ENCODE results near the gene STARD3.
A peak's percentile ranks its signal among the peaks of the same experiment; 100 is the strongest.

Gene STARD3

GRCh38 chr17:39683295-39683939 is 46.5 kb downstream of the STARD3 start:
- no peak for DNase-seq (ENCODE audit: low read depth)
- H3K4me3 ChIP-seq (ENCODE audit: low read depth, low read length): no peak overlapping the region
- TF ChIP-seq CTCF (IDR thresholded peaks at IDR 0.05; ENCODE audit: low read depth, low read length, missing control alignments): no peak

DNA sequence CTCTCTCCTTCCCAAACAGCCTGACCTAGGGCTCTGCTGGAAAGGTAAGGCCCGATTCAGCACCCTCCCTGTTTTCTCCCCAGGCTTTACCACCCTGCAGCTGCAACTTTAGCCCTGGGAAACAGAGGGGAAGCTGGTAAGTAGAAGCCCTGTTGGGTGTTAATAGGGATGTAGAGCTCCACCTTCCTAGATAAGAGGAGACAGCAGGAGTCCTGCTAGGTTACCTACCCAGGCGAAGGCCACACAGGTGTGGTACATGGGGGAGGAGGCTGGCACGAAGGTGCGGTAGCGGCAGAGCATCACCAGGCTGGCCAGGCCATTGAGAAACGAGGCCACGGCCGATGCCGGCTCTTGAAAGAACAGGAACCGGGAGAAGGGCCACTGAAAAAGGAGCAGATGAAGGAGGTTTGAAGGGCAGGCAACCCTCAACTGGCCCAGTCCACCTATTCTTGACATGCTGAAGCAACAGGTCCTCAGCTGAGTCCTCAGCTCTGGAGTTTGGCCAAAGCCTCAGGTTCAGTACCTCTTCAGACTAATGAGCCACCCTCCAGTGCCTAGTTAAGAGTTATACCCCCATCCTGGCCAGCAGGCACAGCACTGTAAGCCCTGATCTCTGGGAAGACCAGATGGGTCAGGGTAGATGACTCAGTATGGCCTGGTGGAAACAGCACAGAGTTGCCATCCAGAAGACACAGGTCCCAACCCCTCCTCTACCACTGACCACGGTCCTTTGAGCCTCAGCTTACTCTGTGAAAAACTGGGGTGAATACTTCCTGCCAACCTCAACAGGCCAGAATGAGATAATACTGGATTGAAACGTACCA is 47.6 kb downstream of the STARD3 start:
- H3K4me3 ChIP-seq (ENCODE audit: low read depth, low read length): no peak overlapping the region
- TF ChIP-seq CTCF (IDR thresholded peaks at IDR 0.05; ENCODE audit: low read depth, low read length, missing control alignments): no peak
- no peak for DNase-seq (ENCODE audit: low read depth)

DNA sequence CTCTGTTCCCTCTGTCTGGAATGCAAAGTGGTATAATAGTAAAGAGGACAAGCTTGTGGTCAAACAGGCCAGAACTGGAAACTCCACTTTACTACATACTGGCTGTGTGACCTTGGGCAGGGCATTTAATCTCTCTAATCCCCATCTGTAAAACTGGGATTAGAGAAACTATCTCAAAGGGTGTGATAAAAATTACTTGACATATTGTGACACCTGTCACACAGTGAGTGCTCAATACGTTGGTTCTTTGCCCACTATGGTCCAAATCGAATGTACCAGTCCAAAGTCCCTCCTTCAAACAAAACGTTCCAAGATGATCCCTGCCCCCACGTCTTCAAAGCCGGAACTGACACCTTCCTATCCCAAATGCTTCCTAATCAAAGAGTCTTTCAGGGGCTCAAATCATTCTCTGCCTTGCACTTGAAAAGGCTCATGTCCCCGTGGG is 50.2 kb downstream of the STARD3 start:
- no peak for TF ChIP-seq CTCF (IDR thresholded peaks at IDR 0.05; ENCODE audit: low read depth, low read length, missing control alignments)
- peak overlapping the region; percentile 65; the same call in 1 of the 2 replicates for H3K4me3 ChIP-seq (ENCODE audit: low read depth, low read length)
- no peak for DNase-seq (ENCODE audit: low read depth)

DNA sequence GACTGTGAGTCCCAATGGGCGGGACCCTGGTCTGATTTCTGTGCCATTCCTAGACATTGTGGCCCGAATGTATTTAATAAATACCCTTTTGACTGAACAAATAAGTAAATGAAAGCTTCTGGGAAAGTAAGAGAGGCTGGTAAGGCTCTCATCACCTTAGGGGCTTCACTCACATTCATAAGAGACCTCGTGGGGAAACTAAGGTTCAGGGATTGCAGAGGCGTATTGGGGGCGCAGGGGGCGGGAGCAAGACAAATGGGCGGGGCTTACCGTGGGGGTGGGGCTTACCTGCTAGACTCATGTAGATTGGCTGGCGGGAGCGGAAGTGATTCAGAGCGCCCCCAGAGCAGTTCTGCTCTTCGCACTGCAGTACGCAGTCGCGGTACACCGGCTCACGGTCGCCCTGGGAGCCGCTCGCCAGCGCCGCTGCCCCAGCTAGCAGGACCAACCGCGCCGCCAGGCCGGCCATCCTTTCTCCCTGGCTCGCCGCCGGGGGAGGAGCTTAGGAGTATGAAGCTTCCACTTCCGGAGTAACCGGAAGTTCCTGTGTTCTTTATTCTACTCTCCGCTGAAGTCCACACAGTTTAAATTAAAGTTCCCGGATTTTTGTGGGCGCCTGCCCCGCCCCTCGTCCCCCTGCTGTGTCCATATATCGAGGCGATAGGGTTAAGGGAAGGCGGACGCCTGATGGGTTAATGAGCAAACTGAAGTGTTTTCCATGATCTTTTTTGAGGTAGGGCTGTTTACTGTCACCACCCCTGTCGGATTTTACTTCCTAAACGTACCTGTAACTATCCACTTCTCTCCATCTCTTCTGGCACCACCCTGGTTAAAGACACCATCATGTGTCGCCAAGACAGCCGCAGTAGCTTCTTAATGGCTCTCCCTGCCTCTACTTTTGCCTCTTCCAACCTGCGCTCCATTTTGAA is 50.9 kb downstream of the STARD3 start, which contains the start of gene PGAP3:
PGAP3 (minus strand) TSS at position 512 of the 929 bp plus-strand sequence; CDS start at position 469, 43 bp downstream.
- TF ChIP-seq CTCF (IDR thresholded peaks at IDR 0.05; ENCODE audit: low read depth, low read length, missing control alignments): no peak
- H3K4me3 ChIP-seq (ENCODE audit: low read depth, low read length): peak within 1 kb of the TSS; percentile 65
- DNase-seq (ENCODE audit: low read depth): peak; percentile 85

DNA sequence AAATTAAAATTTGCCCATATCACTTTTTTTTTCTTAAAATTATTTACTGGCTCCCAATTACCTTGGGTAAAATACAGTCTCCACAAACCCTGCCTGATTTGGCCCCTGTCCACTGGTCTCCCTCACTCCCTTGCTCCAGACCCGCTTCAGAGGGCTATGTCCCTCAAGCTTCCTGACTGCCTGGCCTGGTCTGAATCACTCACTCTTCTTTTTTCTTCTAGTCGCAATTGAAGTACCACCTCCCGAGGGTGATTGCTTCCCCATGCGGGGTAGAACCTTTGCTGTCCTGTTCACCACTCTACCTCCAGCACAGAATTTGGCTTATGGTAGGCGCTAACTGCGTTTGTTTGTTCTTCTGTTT is 51.5 kb downstream of the STARD3 start:
- TF ChIP-seq CTCF (IDR thresholded peaks at IDR 0.05; ENCODE audit: low read depth, low read length, missing control alignments): no peak
- peak overlapping the region; percentile 65 for H3K4me3 ChIP-seq (ENCODE audit: low read depth, low read length)
- DNase-seq (ENCODE audit: low read depth): no peak

DNA sequence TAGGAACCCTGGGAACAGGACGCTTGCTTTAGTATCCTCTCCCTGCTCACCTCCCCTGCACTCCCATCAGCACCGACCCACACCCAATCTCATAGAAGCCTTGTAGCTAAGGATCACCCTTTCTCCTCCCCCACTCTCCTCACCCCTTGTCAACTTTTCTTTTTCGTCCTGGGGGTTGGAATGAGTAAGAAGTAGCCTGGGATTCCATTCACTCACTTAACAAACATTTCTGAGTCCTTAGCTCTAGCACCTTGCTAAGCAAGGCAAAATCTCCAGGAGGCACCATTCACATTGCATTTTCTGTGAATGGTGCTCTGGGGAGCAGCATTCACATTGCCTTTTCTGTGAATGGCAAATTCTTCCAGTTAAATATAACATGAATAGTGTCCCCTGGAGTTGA is 52.0 kb downstream of the STARD3 start:
- TF ChIP-seq CTCF (IDR thresholded peaks at IDR 0.05; ENCODE audit: low read depth, low read length, missing control alignments): no peak
- DNase-seq (ENCODE audit: low read depth): no peak
- peak overlapping the region; percentile 65; the same call in 1 of the 2 replicates for H3K4me3 ChIP-seq (ENCODE audit: low read depth, low read length)

Measured in GM12864 (cell line).